ENCODE results near the gene TUBB8B.
"Not testable (repeated sequence)": the region's sequence is repeated elsewhere in the genome, so short reads cannot be mapped to it uniquely, and the experiment has no call there.

Gene TUBB8B

DNA sequence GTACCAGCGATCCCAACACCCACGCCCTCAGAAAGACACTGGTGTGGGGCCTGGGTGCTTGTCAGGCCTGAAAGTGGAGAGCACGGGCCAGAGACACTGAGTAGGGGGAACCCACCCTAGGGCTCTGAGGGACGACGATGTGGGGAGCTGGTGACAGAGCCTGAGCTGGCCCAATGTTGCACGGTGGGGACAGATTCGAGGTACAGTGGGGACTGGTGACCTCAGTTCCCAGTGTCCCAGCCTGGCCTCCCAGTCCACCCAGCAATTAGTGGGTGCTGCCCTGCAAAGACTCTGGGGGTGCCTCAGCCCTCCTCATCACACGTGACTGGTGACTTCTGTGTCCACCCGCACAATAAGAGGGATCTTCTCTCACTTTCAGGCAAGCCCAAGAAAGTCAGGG is 36.6 kb downstream of the TUBB8B start:
- DNase-seq (ENCODE audit: low spot score) = not testable (repeated sequence)

DNA sequence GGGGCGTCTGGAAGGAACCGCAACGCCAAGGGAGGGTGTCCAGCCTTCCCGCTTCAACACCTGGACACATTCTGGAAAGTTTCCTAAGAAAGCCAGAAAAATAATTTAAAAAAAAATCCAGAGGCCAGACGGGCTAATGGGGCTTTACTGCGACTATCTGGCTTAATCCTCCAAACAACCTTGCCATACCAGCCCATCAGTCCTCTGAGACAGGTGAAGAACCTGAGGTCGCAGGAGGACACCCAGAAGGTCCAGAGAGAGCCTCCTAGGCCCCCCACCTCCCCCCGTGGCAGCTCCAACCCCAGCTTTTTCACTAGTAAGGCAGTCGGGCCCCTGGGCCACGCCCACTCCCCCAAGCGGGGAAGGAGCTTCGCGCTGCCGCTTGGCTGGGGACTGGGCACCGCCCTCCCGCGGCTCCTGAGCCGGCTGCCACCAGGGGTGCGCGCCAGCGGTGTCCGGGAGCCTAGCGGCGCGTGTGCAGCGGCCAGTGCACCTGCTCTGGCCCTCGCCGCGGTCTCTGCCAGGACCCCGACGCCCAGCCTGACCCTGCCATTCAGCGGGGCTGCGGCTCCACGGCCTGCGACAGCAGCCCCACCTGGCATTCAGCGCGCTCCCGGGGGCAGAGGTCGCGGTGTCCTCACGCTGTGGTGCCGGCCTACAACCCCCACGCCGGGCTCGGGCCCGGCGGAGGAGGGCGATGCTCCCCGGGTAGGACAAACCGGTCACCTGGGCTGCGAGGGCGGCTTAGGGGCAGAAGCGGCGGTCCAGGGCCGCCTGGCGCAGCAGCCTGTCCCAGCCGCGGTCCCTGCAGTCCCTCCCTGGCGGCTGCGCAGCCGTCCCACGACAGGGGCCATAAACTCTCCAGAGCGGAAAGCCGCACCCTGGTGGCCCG is 37.8 kb downstream of the TUBB8B start:
- DNase-seq (ENCODE audit: low spot score) = not testable (repeated sequence)

DNA sequence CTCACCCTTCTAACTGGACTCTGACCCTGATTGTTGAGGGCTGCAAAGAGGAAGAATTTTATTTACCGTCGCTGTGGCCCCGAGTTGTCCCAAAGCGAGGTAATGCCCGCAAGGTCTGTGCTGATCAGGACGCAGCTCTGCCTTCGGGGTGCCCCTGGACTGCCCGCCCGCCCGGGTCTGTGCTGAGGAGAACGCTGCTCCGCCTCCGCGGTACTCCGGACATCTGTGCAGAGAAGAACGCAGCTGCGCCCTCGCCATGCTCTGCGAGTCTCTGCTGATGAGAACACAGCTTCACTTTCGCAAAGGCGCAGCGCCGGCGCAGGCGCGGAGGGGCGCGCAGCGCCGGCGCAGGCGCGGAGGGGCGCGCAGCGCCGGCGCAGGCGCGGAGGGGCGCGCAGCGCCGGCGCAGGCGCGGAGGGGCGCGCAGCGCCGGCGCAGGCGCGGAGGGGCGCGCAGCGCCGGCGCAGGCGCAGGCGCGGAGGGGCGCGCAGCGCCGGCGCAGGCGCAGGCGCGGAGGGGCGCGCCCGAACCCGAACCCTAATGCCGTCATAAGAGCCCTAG is 38.7 kb downstream of the TUBB8B start:
- not testable (repeated sequence) for DNase-seq (ENCODE audit: low spot score)

DNA sequence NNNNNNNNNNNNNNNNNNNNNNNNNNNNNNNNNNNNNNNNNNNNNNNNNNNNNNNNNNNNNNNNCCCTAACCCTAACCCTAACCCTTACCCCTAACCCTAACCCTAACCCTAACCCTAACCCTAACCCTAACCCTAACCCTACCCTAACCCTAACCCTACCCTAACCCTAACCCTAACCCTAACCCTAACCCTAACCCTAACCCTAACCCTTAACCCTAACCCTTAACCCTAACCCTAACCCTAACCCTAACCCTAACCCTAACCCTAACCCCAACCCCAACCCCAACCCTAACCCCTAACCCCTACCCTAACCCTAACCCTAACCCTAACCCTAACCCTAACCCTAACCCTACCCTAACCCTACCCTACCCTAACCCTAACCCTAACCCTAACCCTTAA is 39.5 kb downstream of the TUBB8B start:
- not testable (repeated sequence) for DNase-seq (ENCODE audit: low spot score)
